ENCODE results near the gene YIPF3. TPM values are rescaled to one million over a fixed set of nuclear protein-coding genes. Genes with fewer than 3 reads are reported as not detected.

Gene YIPF3
- total RNA-seq, 1 experiment from 2014 or later: 81.3 TPM

GRCh38 chr6:43523284-43523683, 6.6 kb upstream of the YIPF3 start (continued):
- TF ChIP-seq KAT7 (CRISPR knock-in tag; IDR thresholded peaks at IDR 0.05; ENCODE audit: borderline replicate concordance): no peak
- TF ChIP-seq NR1H2 (CRISPR knock-in tag; IDR thresholded peaks at IDR 0.05): no peak
- no peak for TF ChIP-seq SMAD3 (CRISPR knock-in tag; IDR thresholded peaks at IDR 0.05; ENCODE audit: borderline replicate concordance)
- no peak for TF ChIP-seq STAT6 (CRISPR knock-in tag; conservative IDR thresholded peaks at IDR 0.05; ENCODE audit: low read depth)
- no peak for TF ChIP-seq SMAD4 (CRISPR knock-in tag; IDR thresholded peaks at IDR 0.05)
- no peak for TF ChIP-seq PREB (CRISPR knock-in tag; IDR thresholded peaks at IDR 0.05; ENCODE audit: borderline replicate concordance)
- TF ChIP-seq NFATC4 (CRISPR knock-in tag; IDR thresholded peaks at IDR 0.05): no peak
- TF ChIP-seq ESRRA (CRISPR knock-in tag; IDR thresholded peaks at IDR 0.05; ENCODE audit: borderline replicate concordance): no peak
- TF ChIP-seq NR2C2 (CRISPR knock-in tag; IDR thresholded peaks at IDR 0.05): no peak

DNA sequence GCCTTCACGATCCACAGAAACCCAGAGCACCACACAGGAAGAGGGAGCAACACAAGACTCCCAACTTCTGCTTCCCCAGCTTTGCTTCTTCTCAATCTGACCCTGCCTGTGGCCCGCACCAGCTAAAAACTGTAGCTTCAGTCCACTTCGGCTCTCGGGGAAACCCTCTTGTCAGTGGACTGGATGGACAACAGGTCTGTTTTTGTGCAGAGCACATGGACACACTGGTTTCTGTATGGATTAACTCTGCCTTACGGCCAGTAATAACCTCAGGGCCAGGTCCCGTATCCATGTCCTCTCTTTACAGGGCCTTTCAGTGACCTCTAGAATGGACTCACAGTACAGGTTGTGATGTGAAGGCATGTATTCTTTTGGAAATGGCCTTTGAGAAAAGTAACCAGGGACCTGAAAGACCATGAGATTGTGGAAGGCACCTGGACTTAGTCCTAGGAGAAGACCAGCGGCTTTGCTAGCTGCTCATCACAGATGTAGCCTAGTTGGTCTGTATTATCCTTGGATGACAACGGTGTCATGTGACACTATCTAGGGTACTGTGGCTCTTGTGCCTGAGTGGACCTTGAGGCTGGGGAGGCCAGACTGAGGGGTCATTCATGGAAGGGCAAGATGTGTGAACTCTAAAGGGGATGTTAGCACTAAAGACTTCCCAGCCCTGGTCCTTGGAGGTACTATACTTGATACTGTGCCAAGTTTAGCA, 6.0 kb upstream of the YIPF3 start:
- H3K4me1 Mint-ChIP-seq: no peaks in the 10 kb centered on the region
- H3K4me3 Mint-ChIP-seq: no peak overlapping the region
- CTCF ChIA-PET: interaction anchor here (1.1 kb wide), 1 partner anchor 26 kb away, joined by 3 read pairs; no protein-coding TSS in a partner anchor
- DNase-seq (ENCODE audit: low spot score) (no peak), ATAC-seq (no peak)
- no peaks in the 10 kb centered on the region for H3K27me3 Mint-ChIP-seq (ENCODE audit: low read depth)
- peaks cover 58% of the 10 kb centered on the region for H3K36me3 Mint-ChIP-seq
- no peaks in the 10 kb centered on the region for H3K9me3 Mint-ChIP-seq
- POLR2A ChIA-PET: interaction anchor here (0.6 kb wide), 1 partner anchor 95 kb away, joined by 3 read pairs; no protein-coding TSS in a partner anchor
- H3K27ac Mint-ChIP-seq: peak overlapping the region; percentile 35; the same call in 1 of the 2 replicates
- no peak for TF ChIP-seq ELF4 (CRISPR knock-in tag; IDR thresholded peaks at IDR 0.05; ENCODE audit: low read depth)
- TF ChIP-seq, protein P1, sequence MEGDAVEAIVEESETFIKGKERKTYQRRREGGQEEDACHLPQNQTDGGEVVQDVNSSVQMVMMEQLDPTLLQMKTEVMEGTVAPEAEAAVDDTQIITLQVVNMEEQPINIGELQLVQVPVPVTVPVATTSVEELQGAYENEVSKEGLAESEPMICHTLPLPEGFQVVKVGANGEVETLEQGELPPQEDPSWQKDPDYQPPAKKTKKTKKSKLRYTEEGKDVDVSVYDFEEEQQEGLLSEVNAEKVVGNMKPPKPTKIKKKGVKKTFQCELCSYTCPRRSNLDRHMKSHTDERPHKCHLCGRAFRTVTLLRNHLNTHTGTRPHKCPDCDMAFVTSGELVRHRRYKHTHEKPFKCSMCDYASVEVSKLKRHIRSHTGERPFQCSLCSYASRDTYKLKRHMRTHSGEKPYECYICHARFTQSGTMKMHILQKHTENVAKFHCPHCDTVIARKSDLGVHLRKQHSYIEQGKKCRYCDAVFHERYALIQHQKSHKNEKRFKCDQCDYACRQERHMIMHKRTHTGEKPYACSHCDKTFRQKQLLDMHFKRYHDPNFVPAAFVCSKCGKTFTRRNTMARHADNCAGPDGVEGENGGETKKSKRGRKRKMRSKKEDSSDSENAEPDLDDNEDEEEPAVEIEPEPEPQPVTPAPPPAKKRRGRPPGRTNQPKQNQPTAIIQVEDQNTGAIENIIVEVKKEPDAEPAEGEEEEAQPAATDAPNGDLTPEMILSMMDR (IDR thresholded peaks at IDR 0.05): no peak
- TF ChIP-seq, protein P2, sequence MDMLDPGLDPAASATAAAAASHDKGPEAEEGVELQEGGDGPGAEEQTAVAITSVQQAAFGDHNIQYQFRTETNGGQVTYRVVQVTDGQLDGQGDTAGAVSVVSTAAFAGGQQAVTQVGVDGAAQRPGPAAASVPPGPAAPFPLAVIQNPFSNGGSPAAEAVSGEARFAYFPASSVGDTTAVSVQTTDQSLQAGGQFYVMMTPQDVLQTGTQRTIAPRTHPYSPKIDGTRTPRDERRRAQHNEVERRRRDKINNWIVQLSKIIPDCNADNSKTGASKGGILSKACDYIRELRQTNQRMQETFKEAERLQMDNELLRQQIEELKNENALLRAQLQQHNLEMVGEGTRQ (CRISPR knock-in tag; IDR thresholded peaks at IDR 0.05): no peak
- no peak for TF ChIP-seq NR2C2 (CRISPR knock-in tag; IDR thresholded peaks at IDR 0.05)
- TF ChIP-seq AFF4 (CRISPR knock-in tag; IDR thresholded peaks at IDR 0.05; ENCODE audit: borderline replicate concordance): no peak
- no peak for TF ChIP-seq IRF1 (CRISPR knock-in tag; IDR thresholded peaks at IDR 0.05)
- no peak for TF ChIP-seq ZNF396 (CRISPR knock-in tag; IDR thresholded peaks at IDR 0.05; ENCODE audit: borderline replicate concordance)
- TF ChIP-seq, protein P3, sequence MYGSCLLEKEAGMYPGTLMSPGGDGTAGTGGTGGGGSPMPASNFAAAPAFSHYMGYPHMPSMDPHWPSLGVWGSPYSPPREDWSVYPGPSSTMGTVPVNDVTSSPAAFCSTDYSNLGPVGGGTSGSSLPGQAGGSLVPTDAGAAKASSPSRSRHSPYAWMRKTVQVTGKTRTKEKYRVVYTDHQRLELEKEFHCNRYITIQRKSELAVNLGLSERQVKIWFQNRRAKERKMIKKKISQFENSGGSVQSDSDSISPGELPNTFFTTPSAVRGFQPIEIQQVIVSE (CRISPR knock-in tag; IDR thresholded peaks at IDR 0.05; ENCODE audit: borderline replicate concordance): no peak
- TF ChIP-seq JUN (CRISPR knock-in tag; IDR thresholded peaks at IDR 0.05): no peak
- no peak for TF ChIP-seq GABPB1 (CRISPR knock-in tag; IDR thresholded peaks at IDR 0.05)
- TF ChIP-seq ZMAT4 (CRISPR knock-in tag; IDR thresholded peaks at IDR 0.05): no peak
- no peak for TF ChIP-seq CREB1 (CRISPR knock-in tag; IDR thresholded peaks at IDR 0.05)
- TF ChIP-seq NR3C1 (CRISPR knock-in tag; conservative IDR thresholded peaks at IDR 0.05; ENCODE audit: low read depth): no peak
- TF ChIP-seq GRHL2 (CRISPR knock-in tag; IDR thresholded peaks at IDR 0.05; ENCODE audit: insufficient replicate concordance, severe bottlenecking): no peak

Data from WTC11 (cell line).